HEK293T (cell line): ENCODE results near the gene EVPLL.
"Not testable (repeated sequence)": the region's sequence is repeated elsewhere in the genome, so short reads cannot be mapped to it uniquely, and the experiment has no call there.

Source experiments
- ARNT ChIP-seq: fragments of 450-650 bp; IDR thresholded peaks from 2 replicates; pipeline ENCODE4 v1.6.1; 2017; ENCODE audit warnings: mild to moderate bottlenecking
- ELF4 ChIP-seq: fragments of 450-650 bp; IDR thresholded peaks from 2 replicates; pipeline ENCODE4 v1.6.1; 2017; ENCODE audit warnings: antibody characterized with exemption
- L3MBTL2 ChIP-seq: fragments of 450-650 bp; conservative IDR thresholded peaks from 2 replicates; pipeline ENCODE4 v1.6.1; 2016; ENCODE audit warnings: mild to moderate bottlenecking
- LEF1 ChIP-seq: fragments of 450-650 bp; IDR thresholded peaks from 2 replicates; pipeline ENCODE4 v1.6.1; 2017; ENCODE audit warnings: mild to moderate bottlenecking, borderline replicate concordance
- SUZ12 ChIP-seq: fragments of 450-650 bp; IDR thresholded peaks from 2 replicates; pipeline ENCODE4 v1.6.1; 2016; ENCODE audit warnings: mild to moderate bottlenecking
- TARDBP ChIP-seq: fragments of 450-650 bp; IDR thresholded peaks from 2 replicates; pipeline ENCODE4 v1.6.1; 2016
- ZNF384 ChIP-seq: fragments of 450-650 bp; IDR thresholded peaks from 2 replicates; pipeline ENCODE4 v1.6.1; 2016

DNA sequence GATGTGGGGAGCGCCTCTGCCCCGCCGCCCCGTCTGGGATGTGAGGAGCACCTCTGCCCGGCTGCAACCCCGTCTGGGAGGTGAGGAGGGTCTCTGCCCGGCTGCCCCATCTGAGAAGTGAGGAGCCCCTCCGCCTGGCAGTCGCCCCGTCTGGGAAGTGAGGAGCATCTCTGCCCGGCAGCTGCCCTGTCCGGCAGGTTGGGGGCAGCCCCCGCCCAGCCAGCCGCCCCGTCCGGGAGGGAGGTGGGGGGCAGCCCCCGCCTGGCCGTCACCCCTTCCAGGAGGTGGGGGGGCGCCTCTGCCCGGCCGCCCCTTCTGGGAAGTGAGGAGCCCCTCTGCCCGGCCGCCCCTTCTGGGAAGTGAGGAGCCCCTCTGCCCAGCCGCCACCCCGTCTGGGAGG is 39.4 kb upstream of the EVPLL start:
- not testable (repeated sequence) for TF ChIP-seq TARDBP, L3MBTL2, ELF4, ARNT, LEF1, ZNF384, SUZ12
